ENCODE results near the gene CARD9. TPM values are rescaled to one million over a fixed set of nuclear protein-coding genes. Genes with fewer than 3 reads are reported as not detected.

The CARD9 gene
- total RNA-seq, 1 experiment from 2014 or later, result 1.2 TPM

- Mint-ChIP-seq H3K36me3 (ENCODE audit: insufficient read depth, unreplicated experiment) (no peaks in the 10 kb centered on the region), H3K27me3 (ENCODE audit: unreplicated experiment) (no peaks in the 10 kb centered on the region), H3K4me1 (ENCODE audit: low read depth, unreplicated experiment) (no peaks in the 10 kb centered on the region), H3K27ac (ENCODE audit: unreplicated experiment) (no peak overlapping the region), H3K4me3 (ENCODE audit: low read depth, unreplicated experiment) (no peak overlapping the region), H3K9me3 (ENCODE audit: low read depth, unreplicated experiment) (no peaks in the 10 kb centered on the region)
- BruUV-seq (replicated peaks), result no TSS peak
- no peak for DNase-seq
- intact Hi-C loops (cut with micrococcal nuclease; ENCODE audit: unreplicated experiment), result no loop called here
- CTCF ChIA-PET, result interaction anchor here (1.1 to 1.6 kb wide), 3 partner anchors 19 to 66 kb away, joined by 3 to 7 read pairs (median 4); partner anchors contain the start of genes DNLZ, ENTR1 and PMPCA
- TF ChIP-seq CTCF (IDR thresholded peaks at IDR 0.05; ENCODE audit: unreplicated experiment), result no peak
Observed at GRCh38 chr9:136344544-136345280, 28.8 kb downstream of the CARD9 start.

- Mint-ChIP-seq H3K9me3 (ENCODE audit: low read depth, unreplicated experiment) (no peaks in the 10 kb centered on the region), H3K27me3 (ENCODE audit: unreplicated experiment) (no peaks in the 10 kb centered on the region), H3K36me3 (ENCODE audit: insufficient read depth, unreplicated experiment) (no peaks in the 10 kb centered on the region), H3K4me1 (ENCODE audit: low read depth, unreplicated experiment) (no peaks in the 10 kb centered on the region), H3K4me3 (ENCODE audit: low read depth, unreplicated experiment) (no peak overlapping the region), H3K27ac (ENCODE audit: unreplicated experiment) (no peak overlapping the region)
- BruUV-seq (replicated peaks), result no TSS peak
- DNase-seq, result no peak
- CTCF ChIA-PET, result no interaction called here
- no peak for TF ChIP-seq CTCF (IDR thresholded peaks at IDR 0.05; ENCODE audit: unreplicated experiment)
- intact Hi-C loops (cut with micrococcal nuclease; ENCODE audit: unreplicated experiment), result no loop called here
Observed at GRCh38 chr9:136343884-136344269, 29.6 kb downstream of the CARD9 start.

DNA sequence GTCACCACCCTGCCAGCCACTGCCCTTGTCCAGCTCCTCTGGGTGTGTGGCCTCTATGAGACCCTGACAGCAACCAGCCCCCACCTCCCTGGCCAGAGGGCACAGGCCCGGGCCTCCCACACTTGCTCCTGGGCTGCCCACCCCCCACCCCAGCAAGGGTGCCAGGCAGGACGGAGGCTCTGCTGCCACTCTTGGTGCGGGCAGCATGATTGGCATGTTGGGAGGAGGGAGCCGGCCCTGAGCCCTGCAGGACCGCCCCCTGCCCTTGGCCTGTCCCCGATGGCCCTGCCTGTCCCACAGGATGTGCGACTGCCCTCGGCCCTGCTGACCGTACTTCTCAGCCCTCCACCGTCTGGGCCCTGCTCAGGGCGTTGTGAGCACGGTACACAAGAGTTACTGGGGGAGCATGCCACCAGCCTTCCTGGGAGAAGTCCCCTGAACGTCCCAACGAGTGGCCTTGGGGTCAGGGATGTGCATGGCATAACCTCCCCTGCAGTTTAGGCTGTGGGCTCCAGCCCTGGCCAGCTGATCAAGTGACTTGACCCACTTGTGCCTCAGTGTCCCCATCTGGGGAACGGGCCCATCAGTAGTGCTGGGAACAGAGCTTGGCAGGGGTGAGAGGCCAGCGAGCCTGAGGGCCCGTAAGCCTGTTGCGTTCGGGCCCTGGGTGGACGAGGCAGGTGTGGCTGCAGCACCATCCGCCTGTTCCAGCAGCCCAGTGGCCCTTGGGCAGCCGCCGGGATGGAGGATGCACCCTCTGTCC, 30.2 kb downstream of the CARD9 start:
- no peak for TF ChIP-seq CTCF (IDR thresholded peaks at IDR 0.05; ENCODE audit: unreplicated experiment)
- CTCF ChIA-PET, result no interaction called here
- intact Hi-C loops (cut with micrococcal nuclease; ENCODE audit: unreplicated experiment), result no loop called here
- Mint-ChIP-seq H3K4me3 (ENCODE audit: low read depth, unreplicated experiment) (no peak overlapping the region), H3K27me3 (ENCODE audit: unreplicated experiment) (no peaks in the 10 kb centered on the region), H3K4me1 (ENCODE audit: low read depth, unreplicated experiment) (no peaks in the 10 kb centered on the region), H3K36me3 (ENCODE audit: insufficient read depth, unreplicated experiment) (no peaks in the 10 kb centered on the region), H3K9me3 (ENCODE audit: low read depth, unreplicated experiment) (no peaks in the 10 kb centered on the region), H3K27ac (ENCODE audit: unreplicated experiment) (no peak overlapping the region)
- BruUV-seq (replicated peaks), result no TSS peak
- DNase-seq, result no peak

DNA sequence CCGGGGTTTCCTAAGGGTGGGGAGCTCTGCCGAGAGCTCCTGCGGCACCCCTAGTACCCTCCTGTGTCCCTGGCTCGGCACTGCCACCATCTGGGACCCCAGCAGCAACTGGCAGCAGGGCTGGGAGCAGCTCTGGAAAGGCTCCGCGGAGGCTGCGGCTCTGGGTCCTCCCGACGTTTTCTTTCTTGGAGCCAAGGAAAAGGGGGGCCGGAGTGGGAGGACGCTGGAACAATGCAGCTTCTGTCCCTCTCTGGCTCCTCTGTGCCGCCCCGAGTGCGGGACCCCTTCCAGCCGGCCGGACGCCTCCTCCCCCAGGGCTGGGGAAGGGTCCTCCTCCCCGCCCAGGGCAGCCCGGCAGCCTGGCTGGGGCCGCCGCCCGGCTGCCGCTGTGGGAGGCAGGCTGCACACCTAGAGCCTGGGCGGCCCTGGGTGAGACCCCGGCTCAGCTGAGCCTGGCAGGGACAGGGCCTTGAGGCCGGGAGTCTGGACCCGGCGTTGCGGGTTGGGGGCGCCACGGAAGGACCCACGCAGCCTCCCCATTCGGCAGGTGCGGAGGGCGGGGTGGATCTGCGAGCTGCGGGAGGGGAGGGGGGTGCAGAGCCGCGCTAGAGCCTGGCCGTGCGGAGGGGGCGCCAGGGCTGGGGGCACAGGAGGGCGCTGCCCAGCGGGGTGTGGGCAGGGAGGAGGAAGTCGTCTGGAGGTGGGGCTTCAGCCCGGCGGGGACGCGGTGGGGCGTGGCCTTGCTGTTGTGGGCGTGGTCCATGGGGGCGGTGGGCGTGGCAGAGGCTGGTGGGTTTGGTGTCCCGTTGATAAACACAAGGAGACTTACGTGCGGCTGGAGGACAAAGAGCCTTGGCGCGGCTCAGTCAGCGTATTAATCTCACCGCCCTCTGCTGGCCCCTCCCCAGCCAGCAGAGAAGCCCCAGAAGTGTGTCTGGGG, 31.0 kb downstream of the CARD9 start:
- H3K27me3 Mint-ChIP-seq (ENCODE audit: unreplicated experiment), result no peaks in the 10 kb centered on the region
- CTCF ChIA-PET, result no interaction called here
- H3K9me3 Mint-ChIP-seq (ENCODE audit: low read depth, unreplicated experiment), result no peaks in the 10 kb centered on the region
- TF ChIP-seq CTCF (IDR thresholded peaks at IDR 0.05; ENCODE audit: unreplicated experiment), result no peak
- BruUV-seq (replicated peaks), result no TSS peak
- no peaks in the 10 kb centered on the region for H3K36me3 Mint-ChIP-seq (ENCODE audit: insufficient read depth, unreplicated experiment)
- no peaks in the 10 kb centered on the region for H3K4me1 Mint-ChIP-seq (ENCODE audit: low read depth, unreplicated experiment)
- DNase-seq, result peak; percentile 51
- H3K27ac Mint-ChIP-seq (ENCODE audit: unreplicated experiment), result no peak overlapping the region
- intact Hi-C loops (cut with micrococcal nuclease; ENCODE audit: unreplicated experiment), result no loop called here
- H3K4me3 Mint-ChIP-seq (ENCODE audit: low read depth, unreplicated experiment), result no peak overlapping the region
